Gastroesophageal sphincter (tissue), 4 donors: ENCODE measurements around the gene ENTPD2. TPM values are rescaled to one million over a fixed set of nuclear protein-coding genes. Genes with fewer than 3 reads are reported as not detected.
A peak's percentile ranks its signal among the peaks of the same experiment; 100 is the strongest.

Source experiments
- ATAC-seq: fragments of 150-250 bp; one replicate; pipeline ENCODE4 v1.9.1; 2016; ENCODE audit warnings: mild to moderate bottlenecking, moderate library complexity
- H3K27ac ChIP-seq, 4 donors: fragments of 200-600 bp; sonication (generic) in 3 of 4; 1 replicate in 3 of 4; 2 replicates in 1 of 4; pipeline ENCODE4 v1.5.1; 2016 to 2019
- H3K27me3 ChIP-seq: fragments of 200-600 bp; sonication (generic); one replicate; pipeline ENCODE4 v1.5.1; 2019
- H3K36me3 ChIP-seq, 2 donors: fragments of 200-600 bp; sonication (generic); one replicate each; pipeline ENCODE4 v1.5.1; 2019; ENCODE audit warnings: control low read depth in 1 of 2
- H3K4me1 ChIP-seq, 3 donors: fragments of 200-600 bp; sonication (generic); 1 replicate in 2 of 3; 2 replicates in 1 of 3; pipeline ENCODE4 v1.5.1; 2016 to 2019; ENCODE audit warnings: control low read depth in 2 of 3
- H3K4me3 ChIP-seq, 2 donors: fragments of 200-600 bp; sonication (generic); one replicate each; pipeline ENCODE4 v1.5.1; 2019; ENCODE audit warnings: mild to moderate bottlenecking in 1 of 2, moderate library complexity in 1 of 2
- H3K9me3 ChIP-seq, 3 donors: fragments of 200-600 bp; sonication (generic); one replicate each; pipeline ENCODE4 v1.5.1; 2017 to 2019; ENCODE audit warnings: control low read depth in 2 of 3
- CTCF ChIP-seq, 4 experiments: fragments of 200-600 bp in 2 of 4; fragments of 450-650 bp in 2 of 4; sonication (generic) in 1 of 4; IDR thresholded peaks; one replicate each; pipeline ENCODE4 v1.5.1; 2017 to 2019; ENCODE audit warnings: antibody characterized with exemption in 4 of 4, mild to moderate bottlenecking in 2 of 4, moderate library complexity in 2 of 4
- EP300 ChIP-seq: sonication (generic); formaldehyde crosslinking; IDR thresholded peaks from one replicate; pipeline ENCODE4 v1.6.1; 2017; ENCODE audit warnings: antibody characterized with exemption, mild to moderate bottlenecking
- POLR2A ChIP-seq, 2 donors: fragments of 450-650 bp; IDR thresholded peaks; one replicate each; pipeline ENCODE4 v1.6.1; 2017; ENCODE audit warnings: antibody characterized with exemption in 2 of 2, mild to moderate bottlenecking in 2 of 2, moderate library complexity in 1 of 2
- POLR2AphosphoS5 ChIP-seq: sonication (generic); formaldehyde crosslinking; IDR thresholded peaks from one replicate; pipeline ENCODE4 v1.6.1; 2017; ENCODE audit warnings: antibody characterized with exemption
- WGBS, 2 donors: methylation state at CpG; one replicate each; pipeline ENCODE4 v1.1.5; 2018; ENCODE audit warnings: low coverage in 1 of 2; 5-methylcytosine and 5-hydroxymethylcytosine counted together
- total RNA-seq, 4 donors: library from RNA; depleted of rRNA; stranded (reverse); fragments of >200 nt; gene quantifications; one replicate each; pipeline ENCODE4 v1.1.0, GENCODE V29; 2016

ENTPD2 gene
- total RNA-seq, 4 donors from 2014 or later = 0.58 to 1.6 TPM; not detected in 2

- TF ChIP-seq POLR2A (IDR thresholded peaks at IDR 0.05) (no peak), POLR2AphosphoS5 (no peak), EP300 (no peak), CTCF (IDR thresholded peaks at IDR 0.05) (peak in 3 of 4 experiments; percentile 40 to 60 (median 57))
- no peak overlapping the region for H3K27ac ChIP-seq
- ATAC-seq = no peak
- peaks cover 0 to 57% (median 24%) of the 10 kb centered on the region in 3 donors for H3K4me1 ChIP-seq
- H3K27me3 ChIP-seq = peaks cover 82% of the 10 kb centered on the region
- 60 to 75% methylated on average over 5 to 10 of the region's 38 CpGs for WGBS, 2 donors
- no peaks in the 10 kb centered on the region for H3K9me3 ChIP-seq
- no peak overlapping the region for H3K4me3 ChIP-seq
- H3K36me3 ChIP-seq = no peaks in the 10 kb centered on the region
These were observed 4.1 kb downstream of the ENTPD2 start for GRCh38 chr9:137049544-137050449.

- peaks cover 0 to 57% (median 22%) of the 10 kb centered on the region in 3 donors for H3K4me1 ChIP-seq
- no peak overlapping the region for H3K4me3 ChIP-seq
- no peak for TF ChIP-seq CTCF (IDR thresholded peaks at IDR 0.05)
- TF ChIP-seq POLR2AphosphoS5 = no peak
- no peak for TF ChIP-seq POLR2A (IDR thresholded peaks at IDR 0.05)
- no peak for TF ChIP-seq EP300
- no peaks in the 10 kb centered on the region for H3K9me3 ChIP-seq
- no peaks in the 10 kb centered on the region for H3K36me3 ChIP-seq
- 73% methylated on average over 7 of the region's 72 CpGs; no CpG with 5 or more reads in 1 of the 2 donors for WGBS, 2 donors
- H3K27me3 ChIP-seq = peaks cover 73% of the 10 kb centered on the region
- no peak for ATAC-seq
- no peak overlapping the region for H3K27ac ChIP-seq
These were observed 5.0 kb downstream of the ENTPD2 start for GRCh38 chr9:137048655-137049543.

- Histone ChIP-seq H3K36me3 (peaks cover 0 to 16% of the 10 kb centered on the region in 2 donors), H3K9me3 (no peaks in the 10 kb centered on the region), H3K27ac (peak within 1 kb of the TSS in 3 of 4 donors; percentile 78 to 83 (median 81)), H3K27me3 (peaks cover 47% of the 10 kb centered on the region), H3K4me3 (peak within 1 kb of the TSS; percentile 45 to 73), H3K4me1 (peaks cover 0 to 55% (median 12%) of the 10 kb centered on the region in 3 donors)
- 0% methylated on average over 25 to 27 of the region's 57 CpGs for WGBS, 2 donors
- ATAC-seq = peak; percentile 53
- TF ChIP-seq EP300 (no peak), POLR2AphosphoS5 (no peak), POLR2A (IDR thresholded peaks at IDR 0.05) (no peak), CTCF (IDR thresholded peaks at IDR 0.05) (peak in 3 of 4 experiments; percentile 79 to 88 (median 86))
These were observed 7.6 kb downstream of the ENTPD2 start, which contains the start of gene NPDC1 for GRCh38 chr9:137046088-137046787. Gene NPDC1 (minus strand): TSS chr9:137046177. CDS start chr9:137045989, 188 bp downstream.

GRCh38 chr9:137045294-137046087, 8.4 kb downstream of the ENTPD2 start:
- peak overlapping the region; percentile 45 to 73 for H3K4me3 ChIP-seq
- TF ChIP-seq POLR2AphosphoS5 (no peak), EP300 (no peak), POLR2A (IDR thresholded peaks at IDR 0.05) (no peak), CTCF (IDR thresholded peaks at IDR 0.05) (no peak)
- 0% methylated on average over 1 to 10 of the region's 96 CpGs for WGBS, 2 donors
- H3K27ac ChIP-seq = peak overlapping the region in 3 of 4 donors; percentile 78 to 83 (median 81)
- H3K9me3 ChIP-seq = no peaks in the 10 kb centered on the region
- H3K36me3 ChIP-seq = peaks cover 0 to 23% of the 10 kb centered on the region in 2 donors
- ATAC-seq = peak; percentile 29
- H3K27me3 ChIP-seq = peaks cover 39% of the 10 kb centered on the region
- H3K4me1 ChIP-seq = peaks cover 0 to 55% (median 12%) of the 10 kb centered on the region in 3 donors
